ENCODE measurements around the gene COX6B2.

Gene COX6B2

GRCh38 chr19:55355213-55355821, 798 bp upstream of the COX6B2 start:
- Histone ChIP-seq H3K9me3 (ENCODE audit: control insufficient read depth, insufficient read depth, low read depth, low read length) (no peaks in the 10 kb centered on the region), H3K27ac (ENCODE audit: low read depth, low read length) (no peak overlapping the region), H3K36me3 (ENCODE audit: control insufficient read depth, insufficient read depth, low read length) (no peaks in the 10 kb centered on the region), H3K4me1 (ENCODE audit: control insufficient read depth, insufficient read depth, low read length) (peaks cover 16% of the 10 kb centered on the region), H3K9ac (ENCODE audit: low read length) (no peak overlapping the region), H3K4me3 (ENCODE audit: low read depth, low read length) (peak overlapping the region; percentile 30; the same call in 1 of the 2 replicates), H3K27me3 (ENCODE audit: control insufficient read depth, insufficient read depth, low read length) (peaks cover 82% of the 10 kb centered on the region)

GRCh38 chr19:55353803-55354697, 469 bp downstream of the COX6B2 start:
- peak overlapping the region; percentile 71 for H3K4me3 ChIP-seq (ENCODE audit: low read depth, low read length)
- no peak overlapping the region for H3K27ac ChIP-seq (ENCODE audit: low read depth, low read length)

GRCh38 chr19:55353356-55353802, 1.1 kb downstream of the COX6B2 start:
- H3K4me1 ChIP-seq (ENCODE audit: control insufficient read depth, insufficient read depth, low read length), result peaks cover 33% of the 10 kb centered on the region
- H3K9me3 ChIP-seq (ENCODE audit: control insufficient read depth, insufficient read depth, low read depth, low read length), result no peaks in the 10 kb centered on the region
- no peaks in the 10 kb centered on the region for H3K36me3 ChIP-seq (ENCODE audit: control insufficient read depth, insufficient read depth, low read length)
- H3K27ac ChIP-seq (ENCODE audit: low read depth, low read length), result no peak overlapping the region
- peaks cover 75% of the 10 kb centered on the region for H3K27me3 ChIP-seq (ENCODE audit: control insufficient read depth, insufficient read depth, low read length)
- H3K9ac ChIP-seq (ENCODE audit: low read length), result peak overlapping the region; percentile 40
- H3K4me3 ChIP-seq (ENCODE audit: low read depth, low read length), result peak overlapping the region; percentile 71

More at GRCh38 chr19:55353803-55354697, 469 bp downstream of the COX6B2 start:
- Histone ChIP-seq H3K36me3 (ENCODE audit: control insufficient read depth, insufficient read depth, low read length) (no peaks in the 10 kb centered on the region), H3K4me1 (ENCODE audit: control insufficient read depth, insufficient read depth, low read length) (peaks cover 26% of the 10 kb centered on the region), H3K9ac (ENCODE audit: low read length) (peak overlapping the region; percentile 40), H3K27me3 (ENCODE audit: control insufficient read depth, insufficient read depth, low read length) (peaks cover 81% of the 10 kb centered on the region), H3K9me3 (ENCODE audit: control insufficient read depth, insufficient read depth, low read depth, low read length) (no peaks in the 10 kb centered on the region)

GRCh38 chr19:55352549-55353145, 1.9 kb downstream of the COX6B2 start:
- no peak overlapping the region; the same call in 1 of the 2 replicates for H3K4me3 ChIP-seq (ENCODE audit: low read depth, low read length)
- no peak overlapping the region for H3K27ac ChIP-seq (ENCODE audit: low read depth, low read length)

GRCh38 chr19:55352040-55352439, 2.5 kb downstream of the COX6B2 start:
- no peak overlapping the region for H3K27ac ChIP-seq (ENCODE audit: low read depth, low read length)
- no peak overlapping the region for H3K4me3 ChIP-seq (ENCODE audit: low read depth, low read length)
- H3K9ac ChIP-seq (ENCODE audit: low read length), result no peak overlapping the region
- H3K36me3 ChIP-seq (ENCODE audit: control insufficient read depth, insufficient read depth, low read length), result peaks cover 3% of the 10 kb centered on the region; the same call in 1 of the 2 replicates
- H3K27me3 ChIP-seq (ENCODE audit: control insufficient read depth, insufficient read depth, low read length), result peaks cover 64% of the 10 kb centered on the region
- H3K4me1 ChIP-seq (ENCODE audit: control insufficient read depth, insufficient read depth, low read length), result peaks cover 41% of the 10 kb centered on the region
- no peaks in the 10 kb centered on the region for H3K9me3 ChIP-seq (ENCODE audit: control insufficient read depth, insufficient read depth, low read depth, low read length)

More at GRCh38 chr19:55352549-55353145, 1.9 kb downstream of the COX6B2 start:
- H3K36me3 ChIP-seq (ENCODE audit: control insufficient read depth, insufficient read depth, low read length), result no peaks in the 10 kb centered on the region
- peaks cover 70% of the 10 kb centered on the region for H3K27me3 ChIP-seq (ENCODE audit: control insufficient read depth, insufficient read depth, low read length)
- H3K9ac ChIP-seq (ENCODE audit: low read length), result no peak overlapping the region
- peaks cover 40% of the 10 kb centered on the region for H3K4me1 ChIP-seq (ENCODE audit: control insufficient read depth, insufficient read depth, low read length)
- no peaks in the 10 kb centered on the region for H3K9me3 ChIP-seq (ENCODE audit: control insufficient read depth, insufficient read depth, low read depth, low read length)

- Histone ChIP-seq H3K4me3 (ENCODE audit: low read depth, low read length) (no peak overlapping the region), H3K9me3 (ENCODE audit: control insufficient read depth, insufficient read depth, low read depth, low read length) (no peaks in the 10 kb centered on the region), H3K36me3 (ENCODE audit: control insufficient read depth, insufficient read depth, low read length) (peaks cover 13% of the 10 kb centered on the region; the same call in 1 of the 2 replicates), H3K4me1 (ENCODE audit: control insufficient read depth, insufficient read depth, low read length) (peaks cover 48% of the 10 kb centered on the region), H3K27me3 (ENCODE audit: control insufficient read depth, insufficient read depth, low read length) (peaks cover 52% of the 10 kb centered on the region), H3K27ac (ENCODE audit: low read depth, low read length) (no peak overlapping the region), H3K9ac (ENCODE audit: low read length) (no peak overlapping the region)
Measured at GRCh38 chr19:55350620-55351315, 3.8 kb downstream of the COX6B2 start.

GRCh38 chr19:55348317-55349034, 6.0 kb downstream of the COX6B2 start:
- peaks cover 51% of the 10 kb centered on the region for H3K4me1 ChIP-seq (ENCODE audit: control insufficient read depth, insufficient read depth, low read length)
- H3K27ac ChIP-seq (ENCODE audit: low read depth, low read length), result peak overlapping the region; percentile 37
- peak overlapping the region; percentile 19 for H3K4me3 ChIP-seq (ENCODE audit: low read depth, low read length)
- no peaks in the 10 kb centered on the region for H3K9me3 ChIP-seq (ENCODE audit: control insufficient read depth, insufficient read depth, low read depth, low read length)
- peak overlapping the region; percentile 7 for H3K9ac ChIP-seq (ENCODE audit: low read length)
- peaks cover 31% of the 10 kb centered on the region for H3K27me3 ChIP-seq (ENCODE audit: control insufficient read depth, insufficient read depth, low read length)
- H3K36me3 ChIP-seq (ENCODE audit: control insufficient read depth, insufficient read depth, low read length), result peaks cover 32% of the 10 kb centered on the region

GRCh38 chr19:55347442-55348009, 7.0 kb downstream of the COX6B2 start:
- no peaks in the 10 kb centered on the region for H3K9me3 ChIP-seq (ENCODE audit: control insufficient read depth, insufficient read depth, low read depth, low read length)
- H3K27ac ChIP-seq (ENCODE audit: low read depth, low read length), result no peak overlapping the region
- no peak overlapping the region for H3K4me3 ChIP-seq (ENCODE audit: low read depth, low read length)
- peaks cover 21% of the 10 kb centered on the region for H3K27me3 ChIP-seq (ENCODE audit: control insufficient read depth, insufficient read depth, low read length)
- H3K9ac ChIP-seq (ENCODE audit: low read length), result no peak overlapping the region
- peaks cover 41% of the 10 kb centered on the region for H3K36me3 ChIP-seq (ENCODE audit: control insufficient read depth, insufficient read depth, low read length)
- H3K4me1 ChIP-seq (ENCODE audit: control insufficient read depth, insufficient read depth, low read length), result peaks cover 44% of the 10 kb centered on the region

- H3K27me3 ChIP-seq (ENCODE audit: control insufficient read depth, insufficient read depth, low read length), result peaks cover 15% of the 10 kb centered on the region
- H3K9ac ChIP-seq (ENCODE audit: low read length), result no peak overlapping the region
- H3K4me1 ChIP-seq (ENCODE audit: control insufficient read depth, insufficient read depth, low read length), result peaks cover 40% of the 10 kb centered on the region
Measured at GRCh38 chr19:55346725-55347441, 7.6 kb downstream of the COX6B2 start.

More at GRCh38 chr19:55346725-55347441, 7.6 kb downstream of the COX6B2 start:
- Histone ChIP-seq H3K36me3 (ENCODE audit: control insufficient read depth, insufficient read depth, low read length) (peaks cover 46% of the 10 kb centered on the region), H3K4me3 (ENCODE audit: low read depth, low read length) (no peak overlapping the region), H3K27ac (ENCODE audit: low read depth, low read length) (no peak overlapping the region), H3K9me3 (ENCODE audit: control insufficient read depth, insufficient read depth, low read depth, low read length) (no peaks in the 10 kb centered on the region)
